IMR-90 (cell line): ENCODE measurements around the gene TOM1. TPM values are rescaled to one million over a fixed set of nuclear protein-coding genes. Genes with fewer than 3 reads are reported as not detected.

Source experiments
- CTCF ChIP-seq: conservative IDR thresholded peaks from 2 replicates; pipeline ENCODE4 v1.5.1; 2012; ENCODE audit warnings: mild to moderate bottlenecking, low read depth, low read length, improper control_type of control experiment
- SMC3 ChIP-seq: fragments of 150-350 bp; IDR thresholded peaks from 2 replicates; pipeline ENCODE4 v1.6.1; 2016; ENCODE audit warnings: low read depth, mild to moderate bottlenecking, antibody characterized with exemption, low read length, moderate library complexity
- polyA plus RNA-seq, 3 experiments: library from polyadenylated mRNA; depleted of rRNA; stranded (reverse); fragments of >200 nt; gene quantifications; 2 replicates each; pipeline ENCODE4 v1.2.3, GENCODE V29; 2012; ENCODE audit warnings: low replicate concordance in 1 of 3
- total RNA-seq: library from RNA; depleted of rRNA; stranded (reverse); fragments of >200 nt; gene quantifications from 2 replicates; pipeline ENCODE4 v1.2.3, GENCODE V29; 2012

The TOM1 gene
- total and polyA plus RNA-seq, 2 of the 4 experiments (the other 2 are of a cell fraction): 38.0 to 46.4 TPM

DNA sequence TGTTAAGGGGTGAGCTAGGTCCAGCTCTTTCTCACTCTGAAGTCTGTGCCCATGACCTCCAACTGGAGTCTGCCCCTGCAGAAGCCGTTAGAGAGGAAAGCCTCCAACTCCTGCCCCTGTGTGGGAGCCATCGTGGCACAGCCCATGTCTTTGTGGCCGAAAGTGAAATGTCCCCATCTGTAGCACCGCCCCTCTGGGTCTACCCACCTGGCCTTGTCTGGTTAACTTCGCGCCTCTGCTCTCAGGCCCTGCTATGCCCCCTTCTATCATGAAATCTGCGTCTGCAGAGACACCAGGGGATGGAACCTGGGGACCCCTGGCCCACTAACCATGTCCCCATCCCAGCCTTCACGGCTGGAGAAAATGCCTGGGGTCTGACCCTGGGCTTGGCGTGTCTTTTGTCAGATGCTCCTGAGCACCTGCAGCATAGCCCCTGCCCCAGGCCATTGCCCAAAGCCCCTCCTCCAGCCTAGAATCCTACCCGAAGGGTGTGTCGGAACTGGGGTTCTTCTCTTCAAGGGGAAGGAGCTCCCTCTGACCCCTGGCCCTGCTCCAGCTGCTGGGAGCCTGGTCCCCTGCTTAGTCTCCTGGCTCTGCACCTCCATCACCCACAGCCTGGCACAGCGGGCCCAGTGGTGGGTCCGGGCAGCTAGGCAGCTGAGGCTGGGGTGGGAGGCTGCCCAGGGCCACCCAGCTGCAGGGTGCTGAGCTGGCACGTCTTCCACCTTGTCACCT is 45.4 kb downstream of the TOM1 start (continued):
- TF ChIP-seq CTCF: no peak
- TF ChIP-seq SMC3: no peak
